GM21390 (cell line): ENCODE data around the gene NBL1.

ENCODE experiments used
- ATAC-seq: cut with Tn5 transposase; IDR thresholded peaks from one replicate; pipeline ENCODE4 v1.9.1; 2021; ENCODE audit not compliant: unreplicated experiment

The NBL1 gene

GRCh38 chr1:19665496-19666465 lies 21.7 kb downstream of the NBL1 start:
- ATAC-seq, result no peak

- no peak for ATAC-seq
Observed at GRCh38 chr1:19668888-19669287, 24.8 kb downstream of the NBL1 start.

- ATAC-seq, result no peak
Observed at GRCh38 chr1:19670787-19671186, 26.7 kb downstream of the NBL1 start.

GRCh38 chr1:19672237-19672636 lies 28.1 kb downstream of the NBL1 start:
- no peak for ATAC-seq

GRCh38 chr1:19675797-19676196 lies 31.7 kb downstream of the NBL1 start:
- ATAC-seq, result no peak

GRCh38 chr1:19676438-19676922 lies 32.4 kb downstream of the NBL1 start:
- no peak for ATAC-seq

GRCh38 chr1:19678493-19678892 lies 34.4 kb downstream of the NBL1 start:
- ATAC-seq, result no peak

- no peak for ATAC-seq
Observed at GRCh38 chr1:19678931-19679453, 34.9 kb downstream of the NBL1 start.

- no peak for ATAC-seq
Observed at GRCh38 chr1:19679691-19680090, 35.6 kb downstream of the NBL1 start.

- ATAC-seq, result no peak
Observed at GRCh38 chr1:19680644-19681043, 36.5 kb downstream of the NBL1 start.

GRCh38 chr1:19682257-19682656 lies 38.1 kb downstream of the NBL1 start:
- ATAC-seq, result no peak

GRCh38 chr1:19682901-19683300 lies 38.8 kb downstream of the NBL1 start:
- no peak for ATAC-seq

GRCh38 chr1:19683351-19683750 lies 39.2 kb downstream of the NBL1 start:
- ATAC-seq, result no peak

- ATAC-seq, result no peak
Observed at GRCh38 chr1:19684677-19685076, 40.6 kb downstream of the NBL1 start.

- no peak for ATAC-seq
Observed at GRCh38 chr1:19685994-19686393, 41.9 kb downstream of the NBL1 start.

- ATAC-seq, result no peak
Observed at GRCh38 chr1:19687414-19687813, 43.3 kb downstream of the NBL1 start.

GRCh38 chr1:19688041-19688842 lies 44.1 kb downstream of the NBL1 start:
- ATAC-seq, result no peak

GRCh38 chr1:19689085-19689757 lies 45.1 kb downstream of the NBL1 start:
- no peak for ATAC-seq

GRCh38 chr1:19689856-19690255 lies 45.7 kb downstream of the NBL1 start:
- no peak for ATAC-seq

- no peak for ATAC-seq
Observed at GRCh38 chr1:19690342-19690741, 46.2 kb downstream of the NBL1 start.

GRCh38 chr1:19694298-19694697 lies 50.2 kb downstream of the NBL1 start:
- no peak for ATAC-seq
